Uterus (tissue), 2 donors: ENCODE data around the gene MYO9A.

Experiments
- POLR2A ChIP-seq, 2 donors: fragments of 450-650 bp; IDR thresholded peaks; one replicate each; pipeline ENCODE4 v1.6.1; 2016; ENCODE audit warnings: antibody characterized with exemption in 2 of 2, mild to moderate bottlenecking in 1 of 2, moderate library complexity in 1 of 2
- TF ChIP-seq, protein P1 (sequence below), 4 experiments: fragments of 200-600 bp in 2 of 4; fragments of 450-650 bp in 2 of 4; sonication (generic) in 2 of 4; IDR thresholded peaks; one replicate each; pipeline ENCODE4 v1.5.1; 2016 to 2019; ENCODE audit warnings: antibody characterized with exemption in 4 of 4, mild to moderate bottlenecking in 2 of 4, moderate library complexity in 1 of 4

DNA sequence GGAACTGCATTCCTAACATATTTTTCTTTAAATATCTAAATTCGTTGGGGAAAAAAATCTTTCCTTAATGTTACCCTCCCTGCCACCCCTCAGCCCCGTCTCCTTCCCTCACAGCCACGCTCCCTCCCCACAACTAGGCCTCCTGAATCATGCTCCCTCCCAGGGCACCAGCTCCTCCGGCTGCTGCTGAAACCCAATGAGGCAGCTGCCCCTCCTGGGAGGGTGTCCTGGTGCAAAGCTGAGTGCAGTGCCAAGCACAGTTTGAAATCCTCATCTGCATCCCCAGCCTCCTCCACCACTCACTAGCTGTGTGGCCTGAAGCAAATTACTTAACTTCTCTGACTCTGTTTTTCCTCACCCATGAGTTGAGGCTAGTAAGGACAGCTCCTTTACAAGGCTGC lies 310.3 kb downstream of the MYO9A start:
- TF ChIP-seq, protein P1, sequence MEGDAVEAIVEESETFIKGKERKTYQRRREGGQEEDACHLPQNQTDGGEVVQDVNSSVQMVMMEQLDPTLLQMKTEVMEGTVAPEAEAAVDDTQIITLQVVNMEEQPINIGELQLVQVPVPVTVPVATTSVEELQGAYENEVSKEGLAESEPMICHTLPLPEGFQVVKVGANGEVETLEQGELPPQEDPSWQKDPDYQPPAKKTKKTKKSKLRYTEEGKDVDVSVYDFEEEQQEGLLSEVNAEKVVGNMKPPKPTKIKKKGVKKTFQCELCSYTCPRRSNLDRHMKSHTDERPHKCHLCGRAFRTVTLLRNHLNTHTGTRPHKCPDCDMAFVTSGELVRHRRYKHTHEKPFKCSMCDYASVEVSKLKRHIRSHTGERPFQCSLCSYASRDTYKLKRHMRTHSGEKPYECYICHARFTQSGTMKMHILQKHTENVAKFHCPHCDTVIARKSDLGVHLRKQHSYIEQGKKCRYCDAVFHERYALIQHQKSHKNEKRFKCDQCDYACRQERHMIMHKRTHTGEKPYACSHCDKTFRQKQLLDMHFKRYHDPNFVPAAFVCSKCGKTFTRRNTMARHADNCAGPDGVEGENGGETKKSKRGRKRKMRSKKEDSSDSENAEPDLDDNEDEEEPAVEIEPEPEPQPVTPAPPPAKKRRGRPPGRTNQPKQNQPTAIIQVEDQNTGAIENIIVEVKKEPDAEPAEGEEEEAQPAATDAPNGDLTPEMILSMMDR (IDR thresholded peaks at IDR 0.05) = no peak
- no peak for TF ChIP-seq POLR2A (IDR thresholded peaks at IDR 0.05)
